CD4-positive, alpha-beta T cell treated with Interleukin-6 at 100 ng/mL for 8 hours (primary cell): Measurements from ENCODE around the gene GPR21.

ENCODE experiments used
- DNase-seq: peaks from one replicate; pipeline ENCODE4 v3.0.0-alpha.2; 2020; ENCODE audit warnings: mixed read lengths, low spot score

The GPR21 gene

GRCh38 chr9:123063896-123064295, 30.4 kb downstream of the GPR21 start:
- DNase-seq, result no peak

DNA sequence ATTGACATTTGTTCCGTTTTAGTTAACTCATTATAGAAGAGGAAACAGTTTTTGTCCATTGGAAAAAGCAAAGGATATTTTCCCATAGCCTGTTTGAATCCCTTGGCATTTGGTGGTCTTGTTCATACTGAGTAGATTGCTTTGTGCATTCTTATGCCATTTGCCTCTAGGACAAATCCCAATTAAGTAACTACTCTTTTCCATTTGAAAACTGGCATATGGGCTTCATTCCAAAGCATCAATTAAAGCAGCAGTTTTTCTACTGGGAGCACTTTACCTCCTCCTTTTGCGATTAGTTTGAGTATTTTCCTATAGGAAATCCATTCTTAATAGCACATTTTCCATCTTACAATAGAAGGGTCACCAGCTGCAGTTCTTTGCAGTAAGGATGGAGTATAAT, 31.2 kb downstream of the GPR21 start:
- no peak for DNase-seq

DNA sequence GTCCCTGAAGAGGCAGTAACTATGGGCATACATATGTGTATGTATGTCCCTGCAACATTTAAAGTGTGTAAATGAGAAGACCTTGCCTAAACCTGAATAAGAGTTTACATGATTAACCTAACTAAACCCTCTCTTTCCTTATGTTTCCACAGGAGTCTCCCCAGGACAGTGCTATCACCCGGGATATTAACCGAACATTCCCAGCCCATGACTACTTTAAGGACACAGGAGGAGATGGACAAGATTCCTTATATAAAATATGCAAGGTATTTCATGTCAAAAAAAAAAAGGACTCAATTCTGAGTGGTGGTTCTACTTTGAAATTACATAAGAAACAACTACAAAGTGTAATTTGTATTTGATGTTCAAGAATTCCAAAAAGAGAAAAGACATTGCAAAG, 31.7 kb downstream of the GPR21 start:
- DNase-seq, result no peak

DNA sequence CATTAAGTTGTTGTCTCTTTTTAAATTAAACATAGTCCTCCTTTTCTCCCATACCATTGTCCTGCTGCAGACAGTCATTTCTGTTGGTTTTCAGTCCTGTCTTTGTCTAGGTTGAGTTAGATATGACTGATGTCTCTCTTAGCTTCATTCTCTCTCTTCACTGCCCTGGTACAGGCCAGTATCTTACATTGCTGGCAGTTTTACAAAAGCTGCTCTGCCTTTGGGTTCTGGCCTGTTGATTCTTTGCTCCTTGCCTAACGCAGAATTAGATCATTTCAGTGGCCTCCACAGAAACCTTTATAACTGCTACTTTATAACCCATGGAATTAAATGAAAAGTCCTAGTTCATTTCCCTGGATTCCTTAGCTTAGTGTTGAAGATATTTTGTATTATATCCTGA, 33.7 kb downstream of the GPR21 start:
- DNase-seq, result no peak

- DNase-seq, result no peak
Measured at GRCh38 chr9:123069010-123069481, 35.6 kb downstream of the GPR21 start.

DNA sequence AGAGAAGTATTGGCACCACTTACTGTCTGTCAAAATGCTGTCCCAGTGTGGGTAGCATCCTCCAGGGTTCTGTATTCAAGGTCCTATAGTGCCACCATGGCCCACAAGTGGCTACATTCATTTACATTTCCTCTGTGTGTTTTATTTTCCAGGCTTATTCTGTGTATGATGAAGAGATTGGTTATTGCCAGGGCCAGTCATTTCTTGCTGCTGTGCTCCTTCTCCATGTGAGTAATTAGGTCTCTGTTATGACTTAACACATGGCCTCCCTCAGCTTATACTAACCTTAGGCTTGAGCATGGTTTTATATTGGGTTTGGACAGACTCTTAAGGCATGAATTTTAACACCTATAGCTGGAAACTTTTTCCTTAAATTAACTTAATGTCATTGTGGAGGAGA, 36.7 kb downstream of the GPR21 start:
- DNase-seq, result no peak

GRCh38 chr9:123072407-123072995, 39.0 kb downstream of the GPR21 start:
- no peak for DNase-seq

- DNase-seq, result no peak
Measured at GRCh38 chr9:123073441-123073840, 40.0 kb downstream of the GPR21 start.

GRCh38 chr9:123073991-123074422, 40.5 kb downstream of the GPR21 start:
- no peak for DNase-seq

GRCh38 chr9:123074628-123075027, 41.2 kb downstream of the GPR21 start:
- no peak for DNase-seq

- no peak for DNase-seq
Measured at GRCh38 chr9:123080444-123080843, 47.0 kb downstream of the GPR21 start.

GRCh38 chr9:123081824-123082223, 48.4 kb downstream of the GPR21 start:
- no peak for DNase-seq

GRCh38 chr9:123083680-123084079, 50.2 kb downstream of the GPR21 start:
- DNase-seq, result no peak

GRCh38 chr9:123084256-123084655, 50.8 kb downstream of the GPR21 start:
- DNase-seq, result no peak
